ENCODE measurements around the gene SH2D1B.

DNA sequence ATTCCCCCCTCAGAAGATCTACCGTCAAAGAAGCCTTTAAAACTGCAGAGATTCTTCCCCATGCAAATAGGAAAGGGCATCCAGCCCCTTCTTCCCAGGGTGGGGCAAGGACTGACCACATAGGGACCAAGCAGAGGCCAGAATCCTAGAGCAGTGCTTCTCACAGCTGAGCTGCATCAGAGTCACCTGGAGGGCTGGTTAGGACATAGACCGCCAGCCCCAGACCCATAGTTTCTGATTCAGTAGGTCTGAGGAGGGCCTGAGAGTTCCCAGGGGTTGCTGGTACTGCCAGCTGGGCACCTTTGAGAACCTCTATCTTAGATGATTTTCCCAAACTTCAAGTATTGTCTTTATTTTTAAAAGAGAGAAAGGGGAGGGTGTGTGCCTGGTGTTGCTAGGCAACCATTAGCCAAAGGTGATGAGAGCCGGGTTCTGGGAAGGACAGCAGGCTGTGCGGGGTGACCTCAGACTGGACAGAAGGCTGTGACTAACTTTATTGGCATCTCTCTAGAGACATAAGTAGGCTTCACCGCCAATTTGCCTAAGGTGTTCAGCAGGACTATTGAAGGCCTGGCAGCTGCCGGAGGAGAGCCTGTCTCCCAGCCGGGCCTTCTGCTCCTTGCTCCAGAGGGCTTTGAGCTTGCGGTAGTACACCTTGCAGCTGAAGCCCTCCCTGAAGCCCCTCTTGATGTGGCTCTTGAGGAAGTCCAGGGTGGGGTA is 38.2 kb downstream of the SH2D1B start:
- TF ChIP-seq, protein P1, sequence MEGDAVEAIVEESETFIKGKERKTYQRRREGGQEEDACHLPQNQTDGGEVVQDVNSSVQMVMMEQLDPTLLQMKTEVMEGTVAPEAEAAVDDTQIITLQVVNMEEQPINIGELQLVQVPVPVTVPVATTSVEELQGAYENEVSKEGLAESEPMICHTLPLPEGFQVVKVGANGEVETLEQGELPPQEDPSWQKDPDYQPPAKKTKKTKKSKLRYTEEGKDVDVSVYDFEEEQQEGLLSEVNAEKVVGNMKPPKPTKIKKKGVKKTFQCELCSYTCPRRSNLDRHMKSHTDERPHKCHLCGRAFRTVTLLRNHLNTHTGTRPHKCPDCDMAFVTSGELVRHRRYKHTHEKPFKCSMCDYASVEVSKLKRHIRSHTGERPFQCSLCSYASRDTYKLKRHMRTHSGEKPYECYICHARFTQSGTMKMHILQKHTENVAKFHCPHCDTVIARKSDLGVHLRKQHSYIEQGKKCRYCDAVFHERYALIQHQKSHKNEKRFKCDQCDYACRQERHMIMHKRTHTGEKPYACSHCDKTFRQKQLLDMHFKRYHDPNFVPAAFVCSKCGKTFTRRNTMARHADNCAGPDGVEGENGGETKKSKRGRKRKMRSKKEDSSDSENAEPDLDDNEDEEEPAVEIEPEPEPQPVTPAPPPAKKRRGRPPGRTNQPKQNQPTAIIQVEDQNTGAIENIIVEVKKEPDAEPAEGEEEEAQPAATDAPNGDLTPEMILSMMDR (IDR thresholded peaks at IDR 0.05; ENCODE audit: poor library complexity) = no peak
- no peak for TF ChIP-seq EZH2phosphoT487 (IDR thresholded peaks at IDR 0.05; ENCODE audit: low read depth, severe bottlenecking, unreplicated experiment)

Measured in hepatocyte (in vitro differentiated cells).